T-helper 22 cell (primary cell): Measurements from ENCODE around the gene SLC17A7.
"Not testable (repeated sequence)": the region's sequence is repeated elsewhere in the genome, so short reads cannot be mapped to it uniquely, and the experiment has no call there.

Experiments used
- DNase-seq: peaks from one replicate; pipeline ENCODE4 v3.0.0-alpha.2; 2020; ENCODE audit warnings: low read depth

SLC17A7 gene

DNA sequence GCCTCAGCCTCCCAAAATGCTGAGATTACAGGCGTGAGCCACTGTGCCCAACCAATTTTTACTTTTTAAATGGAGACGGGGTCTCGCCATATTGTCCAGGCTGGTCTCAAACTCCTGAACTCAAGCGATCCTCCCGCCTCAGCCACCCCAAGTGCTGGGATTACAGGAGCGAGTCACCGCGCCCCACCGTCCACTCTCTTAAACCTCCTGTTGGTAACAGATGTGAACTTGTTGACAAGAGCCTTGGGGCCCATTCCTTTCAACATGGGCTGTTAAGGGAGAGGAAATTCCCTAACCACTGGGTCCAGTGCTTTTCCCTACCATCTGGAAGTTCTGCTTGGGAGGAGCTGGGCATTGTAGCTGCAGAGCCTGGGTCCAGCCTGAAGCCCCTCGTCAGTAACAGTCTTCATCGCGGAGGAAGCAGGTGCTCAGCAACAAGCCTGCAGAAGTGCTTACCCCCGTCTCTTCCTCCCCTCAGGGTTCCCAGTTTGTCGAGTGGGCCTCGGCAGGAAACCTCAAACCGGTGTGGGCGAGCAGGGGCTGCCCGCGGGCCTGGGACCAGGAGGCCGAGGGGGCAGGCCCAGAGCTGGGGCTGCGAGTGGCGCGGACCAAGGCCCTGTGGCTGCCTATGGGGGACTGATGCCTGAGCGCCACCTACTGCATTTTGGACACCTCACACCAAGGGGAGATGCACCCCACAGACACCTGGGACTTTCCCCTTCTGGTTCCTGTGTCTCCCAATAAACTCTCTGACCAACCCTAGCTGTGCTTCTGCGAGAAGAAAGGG is 28.7 kb upstream of the SLC17A7 start:
- DNase-seq = peak; percentile 76

DNA sequence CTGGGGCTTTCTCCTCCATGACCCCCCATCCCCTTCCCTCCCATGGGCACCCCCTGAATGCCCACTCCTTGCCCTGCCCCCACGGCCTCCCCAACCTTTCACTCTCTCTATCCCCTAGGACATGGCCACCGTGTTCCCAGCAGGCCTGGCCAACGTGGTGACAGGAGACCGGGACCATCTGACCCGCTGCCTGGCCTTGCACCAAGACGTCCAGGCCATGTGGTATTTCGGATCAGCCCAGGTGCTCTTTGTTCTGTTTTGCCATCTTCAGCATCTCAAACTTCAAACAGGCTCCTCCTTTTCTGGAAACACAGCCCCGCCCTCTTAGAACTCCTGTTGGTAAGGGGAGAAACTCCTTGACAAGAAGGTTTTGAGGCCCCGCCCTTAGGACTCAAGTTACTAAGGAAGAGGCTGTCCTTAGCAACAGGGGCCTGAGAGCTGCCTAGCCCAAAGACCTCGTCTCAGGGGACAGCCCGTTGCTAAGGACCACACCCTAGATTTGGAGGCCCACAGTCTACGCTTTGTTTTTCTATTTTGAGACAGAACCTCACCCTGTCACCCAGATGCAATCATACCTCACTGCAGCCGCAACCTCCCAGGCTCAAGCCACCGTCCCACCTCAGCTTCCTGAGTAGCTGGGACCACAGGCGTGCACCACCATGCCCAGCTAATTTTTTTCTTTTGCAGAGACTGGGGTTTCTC is 27.6 kb upstream of the SLC17A7 start:
- peak; percentile 94 for DNase-seq

DNA sequence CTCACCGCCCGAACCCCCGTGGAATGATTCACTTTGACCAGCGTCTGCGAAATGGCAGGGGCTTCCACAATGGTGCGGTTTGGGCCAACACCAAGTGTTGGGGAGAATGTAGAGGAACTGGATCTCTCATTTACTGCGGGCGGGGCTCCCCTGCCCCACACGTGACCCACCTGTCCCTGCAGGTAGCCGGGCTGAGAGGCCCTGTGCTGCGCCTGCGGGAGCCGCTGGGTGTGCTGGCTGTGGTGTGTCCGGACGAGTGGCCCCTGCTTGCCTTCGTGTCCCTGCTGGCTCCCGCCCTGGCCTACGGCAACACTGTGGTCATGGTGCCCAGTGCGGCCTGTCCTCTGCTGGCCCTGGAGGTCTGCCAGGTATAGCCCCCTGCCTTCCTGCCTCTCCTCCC is 26.9 kb upstream of the SLC17A7 start:
- no peak for DNase-seq

DNA sequence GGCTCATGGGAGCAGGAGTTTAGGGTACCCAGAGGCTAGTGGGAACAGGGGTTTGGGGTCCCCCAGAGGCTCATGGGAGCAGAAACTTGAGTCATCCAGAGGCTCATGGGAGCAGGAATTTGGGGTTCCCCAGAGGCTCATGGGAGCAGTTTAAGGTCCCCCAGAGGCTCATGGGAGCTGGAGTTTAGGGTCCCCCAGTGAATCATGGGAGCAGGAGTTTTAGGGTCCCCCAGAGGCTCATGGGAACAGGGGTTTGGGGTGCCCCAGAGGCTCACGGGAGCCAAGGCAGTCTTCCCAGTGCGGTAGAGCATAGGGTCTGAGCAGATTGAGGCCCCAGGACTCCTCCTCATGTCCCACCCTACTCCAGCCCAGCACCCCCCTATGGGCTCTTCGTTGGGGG is 24.0 kb upstream of the SLC17A7 start:
- no peak for DNase-seq

DNA sequence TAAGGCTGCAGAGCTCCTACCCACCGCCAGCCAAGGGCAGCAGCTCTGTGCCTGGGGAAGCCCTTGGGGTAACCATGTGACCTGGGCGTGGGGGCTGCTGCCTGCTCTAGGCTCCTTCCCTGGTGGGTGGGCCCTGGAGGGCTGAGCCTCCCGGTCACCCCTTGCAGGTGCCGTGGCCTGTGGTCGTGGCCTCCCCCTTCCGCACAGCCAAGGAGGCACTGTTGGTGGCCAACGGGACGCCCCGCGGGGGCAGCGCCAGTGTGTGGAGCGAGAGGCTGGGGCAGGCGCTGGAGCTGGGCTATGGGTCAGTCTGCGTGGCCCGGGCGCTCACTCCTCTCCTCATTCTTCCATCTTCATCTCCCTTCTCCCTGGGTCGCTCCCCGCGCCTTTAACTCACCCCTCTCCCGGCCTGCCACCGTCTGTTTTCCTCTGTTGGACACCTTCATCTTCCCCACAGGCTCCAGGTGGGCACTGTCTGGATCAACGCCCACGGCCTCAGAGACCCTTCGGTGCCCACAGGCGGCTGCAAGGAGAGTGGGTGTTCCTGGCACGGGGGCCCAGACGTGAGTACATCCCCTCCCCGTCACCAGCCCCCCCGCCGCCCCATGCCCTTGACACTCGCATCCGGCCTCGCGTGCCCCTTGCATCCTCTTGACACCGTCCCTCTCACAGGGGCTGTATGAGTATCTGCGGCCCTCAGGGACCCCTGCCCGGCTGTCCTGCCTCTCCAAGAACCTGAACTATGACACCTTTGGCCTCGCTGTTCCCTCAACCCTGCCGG is 22.8 kb upstream of the SLC17A7 start:
- DNase-seq = no peak

DNA sequence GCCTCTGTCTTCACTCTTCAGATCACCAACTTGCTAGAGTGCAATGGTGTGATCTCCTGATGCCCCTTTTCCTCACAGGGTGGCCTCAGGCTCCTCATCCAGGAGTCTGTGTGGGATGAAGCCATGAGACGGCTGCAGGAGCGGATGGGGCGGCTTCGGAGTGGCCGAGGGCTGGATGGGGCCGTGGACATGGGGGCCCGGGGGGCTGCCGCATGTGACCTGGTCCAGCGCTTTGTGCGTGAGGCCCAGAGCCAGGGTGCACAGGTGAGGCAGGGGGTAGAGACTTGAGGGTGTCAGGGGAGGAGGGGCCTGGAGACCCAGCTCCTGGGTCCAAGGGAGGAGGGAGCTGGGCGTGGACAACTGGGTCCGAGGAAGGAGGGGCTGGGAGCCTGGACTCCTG is 21.2 kb upstream of the SLC17A7 start:
- DNase-seq = no peak

DNA sequence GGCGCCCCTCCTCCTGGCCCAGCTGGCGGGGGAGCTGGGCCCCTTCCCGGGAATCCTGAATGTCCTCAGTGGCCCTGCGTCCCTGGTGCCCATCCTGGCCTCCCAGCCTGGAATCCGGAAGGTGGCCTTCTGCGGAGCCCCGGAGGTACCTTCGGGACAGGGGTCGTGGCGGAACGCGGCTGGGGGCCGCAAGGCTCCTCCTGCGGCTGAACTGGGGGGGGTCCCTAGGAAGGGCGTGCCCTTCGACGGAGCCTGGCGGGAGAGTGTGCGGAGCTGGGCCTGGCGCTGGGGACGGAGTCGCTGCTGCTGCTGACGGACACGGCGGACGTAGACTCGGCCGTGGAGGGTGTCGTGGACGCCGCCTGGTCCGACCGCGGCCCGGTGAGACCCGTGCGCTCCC is 20.3 kb upstream of the SLC17A7 start:
- no peak for DNase-seq

DNA sequence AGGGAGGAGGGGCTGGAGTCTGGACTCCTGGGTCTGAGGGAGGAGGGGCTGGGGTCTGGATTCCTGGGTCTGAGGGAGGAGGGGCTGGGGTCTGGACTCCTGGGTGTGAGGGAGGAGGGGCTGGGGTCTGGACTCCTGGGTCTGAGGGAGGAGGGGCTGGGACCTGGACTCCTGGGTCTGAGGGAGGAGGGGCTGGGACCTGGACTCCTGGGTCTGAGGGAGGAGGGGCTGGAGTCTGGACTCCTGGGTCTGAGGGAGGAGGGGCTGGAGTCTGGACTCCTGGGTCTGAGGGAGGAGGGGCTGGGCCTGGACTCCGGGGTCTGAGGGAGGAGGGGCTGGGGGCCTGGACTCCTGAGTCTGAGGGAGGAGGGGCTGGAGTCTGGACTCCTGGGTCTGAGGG is 19.8 kb upstream of the SLC17A7 start:
- not testable (repeated sequence) for DNase-seq

DNA sequence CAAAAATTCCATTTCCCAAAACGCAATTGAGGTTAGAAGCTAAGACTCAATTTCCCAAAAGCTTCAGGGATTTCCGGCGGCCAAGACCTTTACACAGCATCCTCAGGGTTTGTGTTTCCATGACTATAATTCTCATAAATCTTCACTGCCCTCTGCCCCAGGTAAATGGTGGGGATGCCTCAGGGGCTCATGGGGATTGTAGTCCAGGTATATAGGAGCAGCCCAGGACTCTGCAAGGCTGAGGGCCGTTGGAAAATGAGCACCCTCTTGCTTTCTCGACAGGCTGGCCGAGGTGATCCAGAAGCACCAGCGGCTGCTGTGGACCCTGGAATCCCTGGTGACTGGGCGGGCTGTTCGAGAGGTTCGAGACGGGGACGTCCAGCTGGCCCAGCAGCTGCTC is 18.1 kb upstream of the SLC17A7 start:
- no peak for DNase-seq

DNA sequence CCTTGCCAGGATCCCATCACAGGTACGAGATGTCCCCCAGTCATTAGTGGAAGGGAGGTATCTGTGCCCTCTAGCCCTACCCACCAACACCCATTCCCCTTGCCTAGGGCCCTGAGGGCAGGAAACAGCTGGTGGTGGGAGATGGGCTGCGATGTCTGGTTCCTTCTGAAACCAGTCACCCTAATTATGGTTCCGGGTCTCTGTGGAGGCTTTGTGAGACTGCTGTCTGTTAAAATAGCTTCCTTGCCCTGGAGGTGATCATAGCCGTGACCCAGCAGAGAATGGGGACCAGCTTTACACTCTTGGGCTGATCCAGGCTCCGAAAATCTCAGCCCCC is 17.2 kb upstream of the SLC17A7 start:
- no peak for DNase-seq

DNA sequence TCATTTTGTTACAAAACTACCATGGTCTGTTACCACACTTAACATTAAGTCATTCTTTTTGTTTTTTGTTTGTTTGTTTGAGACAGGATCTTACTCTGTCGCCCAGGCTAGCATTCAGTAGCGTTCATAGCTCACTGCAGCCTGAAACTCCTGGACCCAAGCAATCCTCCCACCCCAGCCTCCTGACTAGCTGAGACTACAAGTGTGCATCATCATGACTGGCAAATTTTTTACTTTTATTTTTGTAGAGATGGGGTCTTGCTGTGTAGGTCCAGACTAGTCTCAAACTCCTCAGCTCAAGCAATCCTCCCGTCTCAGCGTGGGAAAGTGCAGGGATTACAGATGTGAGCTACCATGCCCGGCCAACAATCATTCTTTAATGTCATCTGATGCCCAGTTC is 15.0 kb upstream of the SLC17A7 start:
- DNase-seq = no peak

DNA sequence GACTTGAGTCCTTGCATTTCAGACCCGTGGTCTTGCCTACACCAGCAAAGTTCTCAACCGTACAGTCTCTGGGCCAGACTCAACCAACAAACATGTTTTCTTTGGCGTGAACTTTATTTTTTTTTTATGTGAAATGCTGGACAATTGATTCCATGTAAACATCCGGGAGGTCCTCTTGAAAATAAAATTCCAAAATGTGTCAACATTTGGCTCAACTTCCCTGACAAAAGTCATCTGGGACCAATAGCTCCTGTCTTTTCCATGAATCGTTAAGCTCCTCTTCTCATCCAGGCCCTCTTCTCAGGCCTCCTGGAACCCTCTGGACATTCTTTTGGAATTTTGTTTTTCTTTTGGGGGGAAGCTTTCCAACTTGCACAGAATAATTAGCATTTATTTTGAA is 14.4 kb upstream of the SLC17A7 start:
- DNase-seq = no peak

DNA sequence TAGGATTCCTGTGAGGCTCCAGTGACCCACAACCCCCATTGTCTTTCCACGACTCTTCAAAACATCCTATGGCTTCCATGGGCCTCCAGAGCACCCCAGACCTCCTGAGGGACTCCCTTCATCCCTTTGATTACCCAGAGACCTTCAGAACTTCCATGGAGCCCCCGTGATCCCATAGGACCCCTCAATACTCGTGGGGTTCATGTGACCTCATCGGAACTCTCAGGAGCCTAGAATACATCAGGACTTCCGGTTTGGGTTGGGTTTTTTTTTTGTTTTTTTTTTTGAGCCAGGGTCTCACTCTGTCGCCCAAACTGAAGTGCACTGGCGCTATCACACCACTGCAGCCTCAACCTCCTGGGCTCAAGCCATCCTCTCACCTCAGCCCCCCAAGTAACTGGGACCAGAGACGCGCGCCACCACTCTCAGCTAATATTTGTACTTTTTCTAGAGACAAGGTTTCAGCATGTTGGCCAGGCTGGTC is 12.5 kb upstream of the SLC17A7 start:
- no peak for DNase-seq

DNA sequence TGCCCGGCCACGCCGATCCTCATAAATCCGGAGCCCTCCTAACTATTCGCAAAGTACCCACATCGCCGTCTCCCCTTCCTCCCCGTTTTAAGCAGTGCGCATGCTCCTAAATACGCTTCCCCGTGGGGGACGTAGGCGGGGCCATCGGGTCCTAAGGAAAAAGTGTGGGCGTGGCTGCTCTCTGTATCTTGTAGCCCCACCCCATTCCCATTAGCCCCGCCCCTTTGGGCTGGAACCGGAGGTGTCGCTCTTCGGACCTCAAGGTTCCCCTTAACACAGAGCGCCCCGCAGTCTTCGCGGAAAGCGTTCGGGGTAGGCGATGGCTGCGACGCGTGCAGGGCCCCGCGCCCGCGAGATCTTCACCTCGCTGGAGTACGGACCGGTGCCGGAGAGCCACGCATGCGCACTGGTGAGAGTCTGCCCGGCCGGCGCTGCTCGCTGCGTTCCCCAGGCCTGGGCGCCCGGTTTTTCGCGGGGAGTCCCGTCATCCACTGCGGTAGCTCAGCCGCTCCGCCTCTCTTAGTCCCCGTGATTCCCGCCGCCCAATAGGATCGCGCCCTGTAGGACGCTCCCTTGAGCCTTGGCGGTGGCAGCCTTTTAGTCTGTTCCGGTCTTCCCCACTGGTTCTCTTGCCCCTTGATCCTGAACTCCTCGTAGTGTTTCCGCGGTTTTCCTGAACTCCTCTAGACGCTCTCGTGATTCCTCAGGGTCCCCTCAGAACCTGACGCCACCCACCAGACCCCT is 11.9 kb upstream of the SLC17A7 start, which contains the start of gene ALDH16A1:
Gene ALDH16A1 (plus strand): TSS at position 213 of the 744 bp plus-strand sequence. CDS start 107 bp downstream, at position 320.
- DNase-seq = peak; percentile 95

DNA sequence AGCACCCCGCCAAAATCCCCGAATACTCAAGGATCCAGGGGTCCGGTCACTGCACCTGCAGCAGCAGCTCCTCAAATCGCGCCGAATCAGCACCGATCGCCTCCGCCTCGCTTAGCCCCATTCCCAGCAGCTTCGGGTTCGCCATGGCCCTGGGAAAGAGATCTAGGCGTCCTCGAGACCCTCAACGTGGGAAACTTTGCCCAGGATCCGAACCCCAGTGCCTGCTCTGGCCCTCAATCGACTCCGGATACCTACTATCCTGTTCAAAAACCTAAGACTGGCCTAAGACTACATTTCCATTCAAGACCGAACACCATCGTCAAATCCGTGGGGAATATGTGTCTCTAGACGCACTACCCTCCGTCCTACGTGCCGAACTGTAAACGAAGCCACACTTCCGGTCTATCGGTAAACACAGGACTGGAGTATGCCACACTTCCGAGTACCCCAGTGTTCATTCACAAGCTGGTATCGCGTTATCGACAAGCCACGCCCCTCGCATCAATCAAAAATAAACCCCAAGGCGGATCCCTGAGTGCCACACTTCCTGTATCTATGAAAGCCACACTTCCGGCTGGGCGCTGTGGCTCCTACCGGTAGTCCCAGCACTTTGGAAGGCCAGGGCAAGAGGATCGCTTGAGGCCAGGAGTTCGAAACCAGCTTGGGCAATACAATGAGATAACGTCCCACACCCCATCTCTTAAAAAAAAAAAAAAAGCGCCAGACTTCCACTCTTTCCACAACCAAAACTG is 10.3 kb upstream of the SLC17A7 start, which contains the start of gene PIH1D1:
Gene PIH1D1 (minus strand): TSS at position 385 of the 752 bp plus-strand sequence. CDS start 240 bp downstream, at position 145.
- DNase-seq = peak; percentile 90

DNA sequence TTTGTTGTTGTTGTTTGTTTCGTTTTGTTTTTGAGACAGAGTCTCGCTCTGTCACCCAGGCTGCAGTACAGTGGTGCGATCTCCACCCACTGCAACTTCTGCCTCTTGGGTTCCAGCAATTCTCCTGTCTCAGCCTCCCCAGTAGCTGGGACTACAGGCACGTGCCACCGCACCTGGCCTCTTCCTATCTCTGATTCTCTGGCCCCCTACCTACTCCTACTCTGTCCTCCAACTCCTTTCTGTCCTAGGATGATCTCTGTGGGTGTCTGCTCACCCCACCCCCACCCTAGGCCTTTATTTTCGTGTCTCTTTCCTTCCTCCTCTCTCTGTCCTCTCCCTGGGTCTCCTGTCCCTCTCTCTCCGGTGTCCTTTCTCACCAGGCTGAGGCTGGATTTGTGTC is 9.1 kb upstream of the SLC17A7 start:
- DNase-seq = no peak

DNA sequence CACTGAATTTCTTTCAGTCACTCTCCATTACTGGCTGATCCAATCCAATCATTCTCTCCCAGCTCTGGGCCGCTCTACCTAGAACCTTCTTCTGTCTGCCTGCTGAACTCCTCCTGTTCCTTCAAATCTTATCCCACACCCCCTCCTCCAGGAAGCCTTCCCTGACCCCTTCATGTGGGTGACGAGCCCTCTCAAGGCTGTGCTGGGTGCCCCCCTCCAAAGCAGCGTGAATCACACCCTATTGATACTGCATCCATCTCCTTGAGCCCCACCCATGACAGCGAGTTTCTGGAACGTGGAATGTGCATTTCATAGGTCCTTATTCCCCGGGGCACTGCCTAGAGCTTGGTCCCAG is 7.1 kb upstream of the SLC17A7 start:
- no peak for DNase-seq

DNA sequence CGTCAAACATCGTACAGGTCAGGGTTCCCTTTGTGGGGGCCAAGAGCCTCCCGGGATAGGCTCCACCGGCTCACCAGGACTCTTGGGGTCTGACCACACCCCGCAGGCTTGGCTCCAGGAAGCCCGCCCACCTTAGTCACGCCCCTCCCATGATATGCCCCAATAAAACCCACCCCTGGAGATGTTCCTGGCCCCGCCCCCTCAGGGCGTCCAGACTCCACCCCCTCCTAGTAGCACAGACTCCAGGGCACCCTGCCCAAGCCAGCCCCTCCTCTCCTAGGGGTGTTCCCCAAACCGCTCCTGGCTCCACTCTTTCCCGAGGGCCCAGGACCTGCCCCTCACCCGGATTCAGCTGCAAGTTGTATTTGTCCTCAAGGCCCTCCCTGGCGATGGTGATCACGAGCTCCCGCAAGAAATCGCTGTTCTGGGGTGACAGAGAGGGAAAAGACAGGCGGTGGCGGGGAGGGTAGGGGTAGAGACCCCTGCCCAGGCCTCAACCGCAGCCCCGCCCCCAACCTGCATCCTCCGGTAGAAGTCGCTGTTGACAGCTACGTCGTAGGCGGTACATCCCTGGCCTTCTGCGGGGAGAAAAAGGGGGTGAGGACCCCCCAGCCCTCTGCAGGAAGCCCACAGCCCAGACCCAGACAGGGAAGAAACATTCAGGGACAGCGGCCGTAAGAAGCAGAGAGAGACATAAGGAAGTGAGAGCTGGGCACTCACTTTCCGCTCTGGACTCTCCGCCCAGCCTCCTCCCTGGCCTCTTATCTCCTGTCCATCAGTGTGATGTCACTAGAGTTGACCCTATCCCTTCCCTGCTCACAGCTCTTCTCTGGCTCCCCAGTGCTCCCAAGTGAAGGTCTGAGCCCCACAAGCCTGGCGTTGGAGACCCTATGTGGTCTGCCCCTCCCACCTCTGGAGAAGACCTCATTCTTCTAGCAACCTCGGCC is 6.4 kb upstream of the SLC17A7 start:
- no peak for DNase-seq

DNA sequence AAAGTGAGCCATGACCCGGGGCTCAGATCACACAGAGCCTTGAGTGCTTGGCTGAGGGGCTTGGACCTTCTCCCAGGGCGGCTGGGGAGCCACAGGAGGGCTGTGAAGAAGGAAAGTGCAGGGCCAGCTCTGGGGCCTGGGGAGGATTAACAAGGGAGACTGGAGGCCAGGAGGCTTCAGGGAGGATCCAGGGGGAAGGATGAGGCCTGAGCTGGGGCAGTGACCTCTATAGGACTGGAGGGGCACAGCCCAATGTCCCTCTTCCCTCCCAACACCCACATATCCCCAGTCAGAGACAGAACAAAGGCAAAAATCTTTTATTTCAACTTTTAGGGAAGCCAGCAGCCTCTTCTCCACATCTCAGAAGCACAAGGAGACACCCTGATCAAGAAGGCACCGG is 4.7 kb upstream of the SLC17A7 start:
- no peak for DNase-seq

DNA sequence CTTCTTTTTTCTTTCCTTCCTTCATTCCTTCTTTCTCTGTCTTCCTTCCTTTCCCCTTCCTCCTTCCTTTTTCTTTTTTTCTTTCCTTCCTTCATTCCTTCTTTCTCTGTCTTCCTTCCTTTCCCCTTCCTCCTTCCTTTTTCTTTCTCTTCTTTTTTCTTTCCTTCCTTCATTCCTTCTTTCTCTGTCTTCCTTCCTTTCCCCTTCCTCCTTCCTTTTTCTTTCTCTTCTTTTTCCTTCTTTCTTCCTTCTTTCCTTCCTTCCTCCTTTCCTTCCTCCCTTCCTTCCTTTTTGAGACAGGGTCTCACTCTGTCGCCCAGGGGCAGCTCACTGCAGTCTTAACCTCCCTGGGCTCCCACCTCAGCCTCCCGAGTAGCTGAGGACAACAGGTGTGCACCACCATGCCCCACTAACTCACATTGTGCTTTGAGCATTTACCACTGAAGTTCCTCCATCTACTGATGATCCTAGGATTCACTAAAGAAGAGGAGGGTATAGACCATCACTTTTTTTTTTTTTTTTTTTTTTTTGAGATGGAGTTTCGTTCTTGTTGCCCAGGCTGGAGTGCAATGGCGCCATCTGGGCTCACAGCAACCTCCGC is 2.9 kb upstream of the SLC17A7 start:
- not testable (repeated sequence) for DNase-seq
